Measurements from ENCODE around the gene HADHB.

GRCh38 chr2:26283606-26284005 is 38.9 kb downstream of the HADHB start:
- TF ChIP-seq CTCF (conservative IDR thresholded peaks at IDR 0.05; ENCODE audit: low read depth, low read length) (no peak), EZH2 (IDR thresholded peaks at IDR 0.05; ENCODE audit: borderline replicate concordance, low read depth, low read length, poor library complexity, severe bottlenecking) (no peak)
